ENCODE data around the gene HLCS. TPM values are rescaled to one million over a fixed set of nuclear protein-coding genes. Genes with fewer than 3 reads are reported as not detected.
"Not testable (repeated sequence)": the region's sequence is repeated elsewhere in the genome, so short reads cannot be mapped to it uniquely, and the experiment has no call there.

Gene HLCS
- total RNA-seq, 1 experiment from 2014 or later, result 29.2 TPM

- no peak for DNase-seq (ENCODE audit: extremely low read depth, low read depth)
Measured at GRCh38 chr21:36820176-36821031, 146.1 kb downstream of the HLCS start.

GRCh38 chr21:36817732-36818450 lies 148.6 kb downstream of the HLCS start:
- DNase-seq (ENCODE audit: extremely low read depth, low read depth), result no peak

- DNase-seq (ENCODE audit: extremely low read depth, low read depth), result no peak
Measured at GRCh38 chr21:36816561-36817130, 149.8 kb downstream of the HLCS start.

- DNase-seq (ENCODE audit: extremely low read depth, low read depth), result not testable (repeated sequence)
Measured at GRCh38 chr21:36816026-36816425, 150.4 kb downstream of the HLCS start.

- DNase-seq (ENCODE audit: extremely low read depth, low read depth), result no peak
Measured at GRCh38 chr21:36815284-36815683, 151.2 kb downstream of the HLCS start.

- DNase-seq (ENCODE audit: extremely low read depth, low read depth), result no peak
Measured at GRCh38 chr21:36813052-36813451, 153.4 kb downstream of the HLCS start.

- no peak for DNase-seq (ENCODE audit: extremely low read depth, low read depth)
Measured at GRCh38 chr21:36811762-36812161, 154.7 kb downstream of the HLCS start.

GRCh38 chr21:36810443-36810842 lies 156.0 kb downstream of the HLCS start:
- DNase-seq (ENCODE audit: extremely low read depth, low read depth), result no peak

GRCh38 chr21:36807422-36807928 lies 159.0 kb downstream of the HLCS start:
- DNase-seq (ENCODE audit: extremely low read depth, low read depth), result no peak

- DNase-seq (ENCODE audit: extremely low read depth, low read depth), result no peak
Measured at GRCh38 chr21:36806103-36806502, 160.4 kb downstream of the HLCS start.

GRCh38 chr21:36804874-36805611 lies 161.4 kb downstream of the HLCS start:
- no peak for DNase-seq (ENCODE audit: extremely low read depth, low read depth)

GRCh38 chr21:36803816-36804439 lies 162.5 kb downstream of the HLCS start:
- peak; percentile 72 for DNase-seq (ENCODE audit: extremely low read depth, low read depth)

- no peak for DNase-seq (ENCODE audit: extremely low read depth, low read depth)
Measured at GRCh38 chr21:36803051-36803645, 163.3 kb downstream of the HLCS start.

GRCh38 chr21:36800734-36801133 lies 165.7 kb downstream of the HLCS start:
- no peak for DNase-seq (ENCODE audit: extremely low read depth, low read depth)

- no peak for DNase-seq (ENCODE audit: extremely low read depth, low read depth)
Measured at GRCh38 chr21:36799869-36800268, 166.6 kb downstream of the HLCS start.

GRCh38 chr21:36798491-36798890 lies 168.0 kb downstream of the HLCS start:
- no peak for DNase-seq (ENCODE audit: extremely low read depth, low read depth)

- no peak for DNase-seq (ENCODE audit: extremely low read depth, low read depth)
Measured at GRCh38 chr21:36796070-36796469, 170.4 kb downstream of the HLCS start.

GRCh38 chr21:36792505-36792967 lies 173.9 kb downstream of the HLCS start:
- DNase-seq (ENCODE audit: extremely low read depth, low read depth), result no peak

- no peak for DNase-seq (ENCODE audit: extremely low read depth, low read depth)
Measured at GRCh38 chr21:36791695-36792470, 174.6 kb downstream of the HLCS start.

Data from NCI-H460 (cell line).